Measurements from ENCODE around the gene SLC7A8. TPM values are rescaled to one million over a fixed set of nuclear protein-coding genes. Genes with fewer than 3 reads are reported as not detected.

The SLC7A8 gene
- total RNA-seq, 1 experiment from 2014 or later = 77.9 TPM

DNA sequence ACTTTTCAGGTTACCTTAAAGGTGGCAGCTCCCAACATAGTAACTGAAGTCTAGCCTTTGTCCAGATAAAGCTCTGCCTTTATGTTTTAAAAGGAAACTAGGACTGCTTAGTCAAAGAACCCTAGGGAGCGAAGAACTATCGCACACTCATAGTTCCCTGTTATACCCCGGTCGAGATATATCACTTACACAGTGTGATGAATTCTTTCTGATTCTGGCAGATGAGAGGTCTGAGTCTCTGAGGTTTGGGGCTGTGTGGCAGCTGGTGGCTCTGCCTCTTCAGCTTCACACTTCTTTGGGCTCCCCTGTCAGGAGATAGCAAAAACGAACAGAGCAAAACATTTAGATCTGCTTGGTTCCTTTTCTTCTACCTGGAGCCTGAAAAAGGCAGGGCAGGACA is 105.5 kb downstream of the SLC7A8 start:
- no CpG with 5 or more reads among the region's 5 CpGs for WGBS (ENCODE audit: extremely low coverage, insufficient read length, low lambda C conversion rate)

More for the DNA sequence above, 105.5 kb downstream of the SLC7A8 start:
- H3K14ac ChIP-seq (ENCODE audit: insufficient read depth, low read length) = no peak overlapping the region
- H4K91ac ChIP-seq (ENCODE audit: insufficient read length, low read depth, low read length) = no peak overlapping the region
- H4K8ac ChIP-seq (replicated peaks; ENCODE audit: insufficient read length, low read depth, low read length) = no peak overlapping the region
- H3K4me1 ChIP-seq (ENCODE audit: insufficient read depth, low read length) = no peaks in the 10 kb centered on the region
- no peak overlapping the region for H3K18ac ChIP-seq (ENCODE audit: insufficient read length, low read depth, low read length)
- H2BK5ac ChIP-seq (ENCODE audit: insufficient read length, low read length) = no peak overlapping the region
- Mint-ChIP-seq H3K4me3 (no peak overlapping the region), H3K36me3 (ENCODE audit: insufficient read depth in 1 of 3, low read depth in 3 of 3) (peaks cover 52 to 92% (median 85%) of the 10 kb centered on the region in 3 experiments; a peak in 6 of 7 replicates), H3K27ac (peak overlapping the region in 1 of 3 experiments; percentile 25; a peak in 1 of 7 replicates), H3K9me3 (no peaks in the 10 kb centered on the region; a peak in 1 of 5 replicates), H3K27me3 (ENCODE audit: low read depth) (no peaks in the 10 kb centered on the region), H3K4me1 (peaks cover 2% of the 10 kb centered on the region in 2 experiments)
- no peak overlapping the region for H3K4ac ChIP-seq (ENCODE audit: low read depth, low read length)
- H2AK5ac ChIP-seq (ENCODE audit: insufficient read length, low read length) = no peak overlapping the region
- H3K27ac ChIP-seq (ENCODE audit: insufficient read length, low read depth, low read length) = no peak overlapping the region
- H4K20me1 ChIP-seq (ENCODE audit: control insufficient read depth, insufficient read depth, insufficient read length) = no peaks in the 10 kb centered on the region
- H2BK15ac ChIP-seq (ENCODE audit: low read depth, low read length) = no peak overlapping the region
- no peak overlapping the region for H3K9ac ChIP-seq (ENCODE audit: extremely low read depth, insufficient read length, low read length)
- H3K56ac ChIP-seq (ENCODE audit: insufficient read length, low read depth, low read length) = no peak overlapping the region
- no peak overlapping the region for H3K4me2 ChIP-seq (ENCODE audit: insufficient read depth, insufficient read length, low read length)
- H3K27me3 ChIP-seq (ENCODE audit: insufficient read depth, low read length) = no peaks in the 10 kb centered on the region
- no peak overlapping the region for H4K5ac ChIP-seq (ENCODE audit: insufficient read length, low read depth, low read length)
- no peak overlapping the region for H2BK12ac ChIP-seq (ENCODE audit: insufficient read length, low read depth, low read length)
- H3K79me1 ChIP-seq (ENCODE audit: insufficient read depth, low read depth, low read length, poor library complexity, severe bottlenecking) = no peaks in the 10 kb centered on the region
- no peak for DNase-seq
- no peak overlapping the region for H2BK120ac ChIP-seq (ENCODE audit: low read depth, low read length, poor library complexity, severe bottlenecking)
- H3T11ph ChIP-seq (ENCODE audit: low read length) = no peak overlapping the region
- no peaks in the 10 kb centered on the region for H3K79me2 ChIP-seq (ENCODE audit: insufficient read depth, low read length)
- no peaks in the 10 kb centered on the region for H3K9me3 ChIP-seq (ENCODE audit: control insufficient read depth, low read depth, low read length)
- no peak overlapping the region for H2BK20ac ChIP-seq (ENCODE audit: low read depth, low read length, poor library complexity, severe bottlenecking)
- H2AFZ ChIP-seq (ENCODE audit: low read length) = no peak overlapping the region
- H3K23me2 ChIP-seq (ENCODE audit: insufficient read length, low read depth, low read length, poor library complexity, severe bottlenecking) = no peaks in the 10 kb centered on the region
- no peak overlapping the region for H3K23ac ChIP-seq (ENCODE audit: insufficient read length, low read depth, low read length)
- TF ChIP-seq, protein P1, sequence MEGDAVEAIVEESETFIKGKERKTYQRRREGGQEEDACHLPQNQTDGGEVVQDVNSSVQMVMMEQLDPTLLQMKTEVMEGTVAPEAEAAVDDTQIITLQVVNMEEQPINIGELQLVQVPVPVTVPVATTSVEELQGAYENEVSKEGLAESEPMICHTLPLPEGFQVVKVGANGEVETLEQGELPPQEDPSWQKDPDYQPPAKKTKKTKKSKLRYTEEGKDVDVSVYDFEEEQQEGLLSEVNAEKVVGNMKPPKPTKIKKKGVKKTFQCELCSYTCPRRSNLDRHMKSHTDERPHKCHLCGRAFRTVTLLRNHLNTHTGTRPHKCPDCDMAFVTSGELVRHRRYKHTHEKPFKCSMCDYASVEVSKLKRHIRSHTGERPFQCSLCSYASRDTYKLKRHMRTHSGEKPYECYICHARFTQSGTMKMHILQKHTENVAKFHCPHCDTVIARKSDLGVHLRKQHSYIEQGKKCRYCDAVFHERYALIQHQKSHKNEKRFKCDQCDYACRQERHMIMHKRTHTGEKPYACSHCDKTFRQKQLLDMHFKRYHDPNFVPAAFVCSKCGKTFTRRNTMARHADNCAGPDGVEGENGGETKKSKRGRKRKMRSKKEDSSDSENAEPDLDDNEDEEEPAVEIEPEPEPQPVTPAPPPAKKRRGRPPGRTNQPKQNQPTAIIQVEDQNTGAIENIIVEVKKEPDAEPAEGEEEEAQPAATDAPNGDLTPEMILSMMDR (conservative IDR thresholded peaks at IDR 0.05) = no peak

All from H9 (cell line).